Measurements from ENCODE around the gene SCGB1C1. TPM values are rescaled to one million over a fixed set of nuclear protein-coding genes. Genes with fewer than 3 reads are reported as not detected.

SCGB1C1 gene
- total and polyA plus RNA-seq, 4 donors, result not detected

DNA sequence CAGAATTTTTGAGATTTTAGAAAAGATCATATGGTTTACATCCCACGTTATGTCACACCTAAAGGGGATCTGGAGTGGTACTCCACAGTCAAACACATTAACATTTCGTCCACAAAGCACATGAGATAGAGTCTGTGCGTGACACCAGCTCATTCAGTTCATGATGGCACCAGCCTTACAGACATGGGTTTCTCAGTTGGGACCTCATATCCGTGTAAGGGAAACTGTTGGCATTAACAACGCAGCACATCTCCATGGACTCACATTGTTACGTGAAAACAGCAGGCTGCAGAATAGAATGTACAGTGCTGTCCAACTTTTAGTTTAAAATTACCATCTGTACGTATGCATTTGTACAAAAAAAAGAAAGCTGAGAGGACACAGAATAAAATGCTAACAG, 28.7 kb downstream of the SCGB1C1 start:
- 85 to 92% methylated on average over 7 of the region's 7 CpGs for WGBS, 2 donors
- DNase-seq (no peak), ATAC-seq (ENCODE audit: insufficient read depth, low FRiP score) (no peak)
- TF ChIP-seq, protein P1, sequence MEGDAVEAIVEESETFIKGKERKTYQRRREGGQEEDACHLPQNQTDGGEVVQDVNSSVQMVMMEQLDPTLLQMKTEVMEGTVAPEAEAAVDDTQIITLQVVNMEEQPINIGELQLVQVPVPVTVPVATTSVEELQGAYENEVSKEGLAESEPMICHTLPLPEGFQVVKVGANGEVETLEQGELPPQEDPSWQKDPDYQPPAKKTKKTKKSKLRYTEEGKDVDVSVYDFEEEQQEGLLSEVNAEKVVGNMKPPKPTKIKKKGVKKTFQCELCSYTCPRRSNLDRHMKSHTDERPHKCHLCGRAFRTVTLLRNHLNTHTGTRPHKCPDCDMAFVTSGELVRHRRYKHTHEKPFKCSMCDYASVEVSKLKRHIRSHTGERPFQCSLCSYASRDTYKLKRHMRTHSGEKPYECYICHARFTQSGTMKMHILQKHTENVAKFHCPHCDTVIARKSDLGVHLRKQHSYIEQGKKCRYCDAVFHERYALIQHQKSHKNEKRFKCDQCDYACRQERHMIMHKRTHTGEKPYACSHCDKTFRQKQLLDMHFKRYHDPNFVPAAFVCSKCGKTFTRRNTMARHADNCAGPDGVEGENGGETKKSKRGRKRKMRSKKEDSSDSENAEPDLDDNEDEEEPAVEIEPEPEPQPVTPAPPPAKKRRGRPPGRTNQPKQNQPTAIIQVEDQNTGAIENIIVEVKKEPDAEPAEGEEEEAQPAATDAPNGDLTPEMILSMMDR (IDR thresholded peaks at IDR 0.05; ENCODE audit: control extremely low read depth, extremely low read depth), result no peak
- peaks cover 0 to 19% (median 11%) of the 10 kb centered on the region in 4 donors for H3K36me3 ChIP-seq (ENCODE audit: control insufficient read depth in 4 of 4, insufficient read depth in 4 of 4, low read length in 4 of 4)
- no peak overlapping the region for H3K27ac ChIP-seq (ENCODE audit: low read depth in 1 of 2, low read length in 1 of 2)
- H3K9ac ChIP-seq (ENCODE audit: insufficient read depth in 1 of 2, low read length in 2 of 2), result no peak overlapping the region
- H3K4me3 ChIP-seq, result no peak overlapping the region
- peaks cover 0 to 4% (median 0%) of the 10 kb centered on the region in 5 donors for H3K4me1 ChIP-seq (ENCODE audit: control insufficient read depth in 5 of 5, insufficient read depth in 5 of 5, low read length in 5 of 5)
- H3K9me3 ChIP-seq (ENCODE audit: control insufficient read depth in 4 of 4, insufficient read depth in 3 of 4, low read length in 3 of 4), result no peaks in the 10 kb centered on the region
- H3K27me3 ChIP-seq (ENCODE audit: control insufficient read depth in 3 of 3, insufficient read depth in 3 of 3, low read length in 2 of 3), result no peaks in the 10 kb centered on the region

DNA sequence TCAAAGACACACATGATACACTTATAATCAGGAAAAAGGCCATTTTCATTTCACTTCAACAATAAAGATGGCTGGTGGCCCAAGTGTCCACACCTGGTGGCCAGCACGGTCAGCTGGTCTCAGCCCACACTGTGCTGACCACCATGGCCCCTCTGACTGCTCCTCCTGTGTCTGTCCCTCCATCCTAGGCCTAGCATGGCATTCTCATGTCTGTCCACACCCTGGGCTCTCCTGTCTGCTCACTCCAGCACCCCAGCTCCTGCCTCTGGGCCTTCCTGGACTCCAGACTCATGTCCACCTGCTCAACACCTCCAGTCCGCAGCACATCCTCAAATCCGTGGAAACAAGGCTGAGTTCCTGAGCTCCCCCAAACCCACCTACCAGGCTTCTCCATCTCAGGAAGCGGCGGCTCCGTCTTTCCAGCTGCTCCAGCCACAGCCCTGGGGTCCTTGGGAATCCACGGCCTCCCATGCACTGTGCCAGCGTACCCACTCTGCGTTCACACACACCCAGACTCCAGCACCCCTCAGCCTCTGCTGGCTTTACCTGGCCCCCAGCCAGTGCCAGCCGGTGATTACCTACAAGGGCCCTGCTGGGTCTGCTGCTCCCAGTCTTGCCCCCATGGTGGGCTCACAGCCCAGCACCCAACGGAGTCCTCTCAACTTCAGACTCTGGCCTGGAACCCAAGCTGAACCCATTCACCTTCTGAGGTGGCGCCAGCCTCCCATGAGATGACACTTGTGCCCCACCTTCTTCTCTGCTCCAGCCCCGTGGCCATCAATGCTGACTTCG, 29.3 kb downstream of the SCGB1C1 start:
- Histone ChIP-seq H3K4me3 (no peak overlapping the region), H3K4me1 (ENCODE audit: control insufficient read depth in 5 of 5, insufficient read depth in 5 of 5, low read length in 5 of 5) (peaks cover 0 to 4% (median 0%) of the 10 kb centered on the region in 5 donors), H3K27ac (ENCODE audit: low read depth in 1 of 2, low read length in 1 of 2) (no peak overlapping the region), H3K27me3 (ENCODE audit: control insufficient read depth in 3 of 3, insufficient read depth in 3 of 3, low read length in 2 of 3) (no peaks in the 10 kb centered on the region), H3K9me3 (ENCODE audit: control insufficient read depth in 4 of 4, insufficient read depth in 3 of 4, low read length in 3 of 4) (no peaks in the 10 kb centered on the region), H3K36me3 (ENCODE audit: control insufficient read depth in 4 of 4, insufficient read depth in 4 of 4, low read length in 4 of 4) (peaks cover 0 to 19% (median 11%) of the 10 kb centered on the region in 4 donors), H3K9ac (ENCODE audit: insufficient read depth in 1 of 2, low read length in 2 of 2) (no peak overlapping the region)
- ATAC-seq (ENCODE audit: insufficient read depth, low FRiP score), result no peak
- 93 to 95% methylated on average over 14 of the region's 14 CpGs for WGBS, 2 donors
- TF ChIP-seq, protein P1 (IDR thresholded peaks at IDR 0.05; ENCODE audit: control extremely low read depth, extremely low read depth), result no peak
- no peak for DNase-seq

DNA sequence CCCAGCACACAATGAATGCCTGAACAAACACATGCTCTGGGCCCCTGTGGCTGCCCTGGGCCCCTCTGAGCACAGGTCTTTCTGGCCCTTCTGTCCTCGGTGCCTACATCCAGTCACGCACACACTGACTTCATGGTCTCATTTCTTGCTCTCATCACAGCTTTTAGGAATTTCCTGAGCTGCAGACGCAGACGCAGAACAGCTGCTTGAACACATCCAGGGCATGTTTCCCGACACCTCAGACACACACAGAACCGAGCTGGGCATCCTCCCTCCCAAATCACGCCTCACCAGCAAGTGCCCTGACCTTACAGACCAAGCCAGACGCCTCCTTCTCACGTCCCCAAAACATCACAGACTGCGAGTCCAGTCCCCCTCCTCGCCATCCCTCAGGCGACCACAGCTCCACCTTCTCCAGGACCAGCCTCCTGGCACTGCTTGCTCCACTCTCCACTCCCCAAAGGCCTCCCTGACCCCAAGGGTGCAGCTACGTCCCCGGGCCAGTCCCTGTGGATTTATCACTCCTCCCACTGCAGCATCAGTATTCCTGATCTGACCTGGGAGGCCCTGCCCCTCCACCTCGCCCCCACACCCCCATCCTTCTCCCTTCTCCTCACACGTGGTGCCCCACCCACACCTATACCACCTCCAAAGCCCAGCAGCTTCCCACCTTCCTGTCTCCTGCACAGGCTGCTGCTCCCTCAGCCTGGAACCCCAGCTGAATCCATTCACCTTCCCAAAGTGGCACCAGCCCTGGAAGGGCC, 30.3 kb downstream of the SCGB1C1 start:
- 83% methylated on average over 16 of the region's 16 CpGs for WGBS, 2 donors
- H3K9ac ChIP-seq (ENCODE audit: insufficient read depth in 1 of 2, low read length in 2 of 2), result no peak overlapping the region
- peaks cover 0 to 19% (median 12%) of the 10 kb centered on the region in 4 donors for H3K36me3 ChIP-seq (ENCODE audit: control insufficient read depth in 4 of 4, insufficient read depth in 4 of 4, low read length in 4 of 4)
- H3K9me3 ChIP-seq (ENCODE audit: control insufficient read depth in 4 of 4, insufficient read depth in 3 of 4, low read length in 3 of 4), result no peaks in the 10 kb centered on the region
- H3K4me1 ChIP-seq (ENCODE audit: control insufficient read depth in 5 of 5, insufficient read depth in 5 of 5, low read length in 5 of 5), result peaks cover 0 to 4% (median 0%) of the 10 kb centered on the region in 5 donors
- H3K27me3 ChIP-seq (ENCODE audit: control insufficient read depth in 3 of 3, insufficient read depth in 3 of 3, low read length in 2 of 3), result no peaks in the 10 kb centered on the region
- TF ChIP-seq, protein P1 (IDR thresholded peaks at IDR 0.05; ENCODE audit: control extremely low read depth, extremely low read depth), result no peak
- H3K4me3 ChIP-seq, result no peak overlapping the region
- ATAC-seq (ENCODE audit: insufficient read depth, low FRiP score) (no peak), DNase-seq (peak in 2 of 3 donors; percentile 11 to 57)
- H3K27ac ChIP-seq (ENCODE audit: low read depth in 1 of 2, low read length in 1 of 2), result no peak overlapping the region
